Activated CD8-positive, alpha-beta memory T cell treated with anti-CD3 and anti-CD28 coated beads for 24 hours (primary cell): ENCODE measurements around the gene WDR18.
A peak's percentile ranks its signal among the peaks of the same experiment; 100 is the strongest.

Source experiments
- DNase-seq: peaks from one replicate; pipeline ENCODE4 v3.0.0-alpha.2; 2020

The WDR18 gene, protein sequence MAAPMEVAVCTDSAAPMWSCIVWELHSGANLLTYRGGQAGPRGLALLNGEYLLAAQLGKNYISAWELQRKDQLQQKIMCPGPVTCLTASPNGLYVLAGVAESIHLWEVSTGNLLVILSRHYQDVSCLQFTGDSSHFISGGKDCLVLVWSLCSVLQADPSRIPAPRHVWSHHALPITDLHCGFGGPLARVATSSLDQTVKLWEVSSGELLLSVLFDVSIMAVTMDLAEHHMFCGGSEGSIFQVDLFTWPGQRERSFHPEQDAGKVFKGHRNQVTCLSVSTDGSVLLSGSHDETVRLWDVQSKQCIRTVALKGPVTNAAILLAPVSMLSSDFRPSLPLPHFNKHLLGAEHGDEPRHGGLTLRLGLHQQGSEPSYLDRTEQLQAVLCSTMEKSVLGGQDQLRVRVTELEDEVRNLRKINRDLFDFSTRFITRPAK

DNA sequence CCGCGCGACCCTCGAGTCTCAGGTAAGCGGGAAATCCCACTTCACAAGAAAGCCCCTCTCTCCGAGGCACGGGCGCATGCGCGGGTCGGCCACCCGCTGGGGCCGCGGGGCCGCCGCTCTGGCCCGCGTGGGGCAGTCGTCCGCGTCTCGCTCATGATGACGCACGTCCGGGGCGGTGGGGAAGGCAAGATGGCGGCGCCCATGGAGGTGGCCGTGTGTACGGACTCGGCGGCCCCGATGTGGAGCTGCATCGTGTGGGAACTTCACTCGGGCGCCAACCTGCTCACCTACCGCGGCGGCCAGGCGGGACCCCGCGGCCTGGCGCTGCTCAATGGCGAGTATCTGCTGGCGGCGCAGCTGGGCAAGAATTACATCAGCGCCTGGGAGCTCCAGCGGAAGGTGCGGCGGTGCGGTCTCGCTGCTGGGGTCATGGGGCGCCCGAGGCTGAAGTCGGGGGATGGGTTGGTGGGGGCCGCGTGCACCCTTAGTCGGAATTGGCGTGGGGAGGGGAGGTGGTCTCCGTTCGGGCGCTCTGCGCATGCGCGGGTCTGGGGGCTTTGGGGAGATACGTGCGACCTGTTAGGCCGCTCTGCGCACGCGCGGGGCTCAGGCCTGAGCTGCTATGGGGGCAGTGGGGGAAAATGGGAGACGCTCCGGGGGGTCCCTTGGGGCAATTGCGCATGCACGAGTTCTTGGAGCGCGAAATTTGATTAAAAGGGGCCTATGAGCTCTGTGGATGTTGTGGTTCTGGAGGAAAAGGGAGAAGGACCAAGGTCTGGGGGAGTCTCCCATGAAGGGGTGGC is at the start of gene WDR18:
TSS of gene WDR18 (plus strand) at position 181 of the 803 bp plus-strand sequence. CDS start at position 190, 9 bp downstream.
- DNase-seq: peak; percentile 96

DNA sequence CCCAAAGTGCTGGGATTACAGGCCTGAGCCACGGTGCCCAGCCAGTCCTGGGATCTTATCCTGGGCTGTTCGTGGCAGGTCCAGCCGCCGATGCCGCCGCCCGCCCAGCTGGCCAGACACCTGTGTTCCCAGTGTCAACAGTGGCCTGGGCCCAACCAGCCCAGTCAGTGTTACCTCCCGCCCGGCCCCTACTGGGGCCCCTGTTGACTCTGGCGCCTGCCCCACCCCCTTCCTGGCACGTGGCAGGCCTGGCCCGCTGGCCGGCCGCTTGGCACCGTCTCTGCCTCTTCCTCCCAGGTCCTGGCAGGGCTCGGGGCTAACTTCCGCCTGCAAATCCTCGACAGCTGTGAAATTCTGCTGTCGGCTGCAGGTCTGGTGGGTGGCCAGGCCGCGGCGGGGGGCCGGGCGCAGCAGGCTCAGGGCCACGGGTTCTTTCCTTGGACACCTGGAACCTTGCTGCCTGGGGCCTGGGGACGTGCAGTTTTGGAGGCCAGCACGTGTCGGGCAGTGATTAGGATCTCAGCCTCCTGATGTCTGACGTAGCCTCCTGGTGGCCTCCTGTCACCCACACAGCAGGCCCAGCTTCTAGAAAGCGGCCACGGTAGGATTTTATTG is 49.2 kb upstream of the WDR18 start:
- no peak for DNase-seq

DNA sequence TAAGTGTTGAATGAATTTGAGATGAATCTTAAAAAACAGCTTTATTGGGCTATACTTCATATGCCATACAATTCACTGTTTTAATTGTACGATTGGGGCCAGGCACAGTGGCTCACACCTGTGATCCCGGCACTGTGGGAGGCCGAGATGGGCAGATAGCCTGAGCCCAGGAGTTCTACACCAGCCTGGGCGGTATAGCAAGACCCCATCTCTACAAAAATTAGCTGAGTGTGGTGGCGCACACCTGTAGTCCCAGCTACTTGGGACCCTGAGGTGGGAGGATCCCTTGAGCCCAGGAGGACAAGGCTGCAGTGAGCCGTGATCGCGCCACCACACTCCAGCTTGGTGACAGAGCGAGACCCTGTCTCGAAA is 48.0 kb upstream of the WDR18 start:
- no peak for DNase-seq

DNA sequence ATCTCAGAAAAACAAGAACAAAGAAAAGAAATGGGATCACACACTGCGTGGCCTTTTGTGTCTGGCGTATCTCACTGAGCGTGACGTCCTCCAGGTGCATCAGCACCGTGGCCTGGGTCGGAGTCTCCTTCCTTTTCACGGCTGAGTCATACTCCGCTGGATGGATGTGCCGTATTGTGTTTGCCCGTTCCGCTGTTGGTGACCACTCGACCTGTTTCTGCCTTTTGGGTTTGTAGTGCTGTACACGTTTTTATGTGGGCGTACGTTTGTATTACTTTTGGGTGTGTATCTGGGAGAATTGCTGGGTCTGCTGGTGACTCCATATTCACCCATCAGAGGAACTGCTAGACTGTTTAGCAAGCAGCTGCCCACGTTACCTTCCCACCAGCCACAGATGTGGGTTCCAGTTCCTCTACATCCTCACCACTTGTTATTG is 46.9 kb upstream of the WDR18 start:
- peak; percentile 71 for DNase-seq

DNA sequence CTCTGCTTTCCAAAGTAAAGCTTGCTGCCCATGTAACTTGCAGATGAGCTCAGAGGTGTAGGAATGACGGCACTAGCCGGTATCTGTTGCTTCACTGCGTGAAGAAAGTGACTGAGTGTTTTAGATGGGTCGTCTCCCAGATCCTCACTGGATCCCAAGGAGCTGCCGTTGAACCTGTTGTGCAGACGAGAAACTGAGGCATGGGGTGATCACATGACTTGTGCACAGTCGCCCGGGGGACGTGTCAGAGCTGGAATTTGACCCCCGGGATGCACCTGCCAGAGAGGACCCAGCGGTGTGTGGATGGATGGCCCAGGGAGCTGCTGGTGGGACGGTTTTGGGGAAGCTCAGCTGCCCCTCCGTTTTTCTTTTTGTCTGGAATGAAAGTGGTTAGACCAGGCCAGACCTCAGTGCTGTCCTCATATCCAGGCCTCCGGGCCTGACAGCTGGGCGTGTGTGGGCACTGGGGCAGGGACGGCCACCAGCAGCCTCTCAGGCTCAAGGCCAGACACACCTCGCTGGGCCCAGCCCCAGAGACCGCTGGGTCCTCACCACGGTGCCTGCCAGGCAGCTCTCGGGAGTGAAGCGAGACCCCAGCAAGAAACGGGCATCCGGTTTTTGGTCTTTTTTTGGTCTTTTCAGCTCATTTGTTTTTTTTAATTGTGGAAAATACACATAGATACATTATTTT is 45.8 kb upstream of the WDR18 start:
- no peak for DNase-seq

DNA sequence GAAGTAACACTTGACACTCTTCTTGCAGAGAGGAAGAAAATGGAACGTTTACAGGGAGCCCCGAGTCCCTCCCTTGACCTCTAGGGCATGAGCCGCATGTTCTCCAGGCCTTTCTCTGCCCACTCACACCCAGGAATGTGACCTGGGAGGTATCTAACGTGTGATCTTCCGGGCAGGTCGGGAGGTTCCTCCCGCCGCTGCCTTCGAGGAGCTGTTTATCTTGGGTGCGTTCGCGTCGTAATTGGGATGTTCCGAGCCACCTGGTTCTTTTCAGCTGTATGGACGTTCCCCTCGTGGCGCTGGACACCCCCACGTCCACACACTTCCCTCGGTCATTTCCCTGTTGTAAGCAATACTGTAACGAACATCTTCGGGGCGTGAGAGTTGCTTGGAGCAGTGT is 44.7 kb upstream of the WDR18 start:
- no peak for DNase-seq

DNA sequence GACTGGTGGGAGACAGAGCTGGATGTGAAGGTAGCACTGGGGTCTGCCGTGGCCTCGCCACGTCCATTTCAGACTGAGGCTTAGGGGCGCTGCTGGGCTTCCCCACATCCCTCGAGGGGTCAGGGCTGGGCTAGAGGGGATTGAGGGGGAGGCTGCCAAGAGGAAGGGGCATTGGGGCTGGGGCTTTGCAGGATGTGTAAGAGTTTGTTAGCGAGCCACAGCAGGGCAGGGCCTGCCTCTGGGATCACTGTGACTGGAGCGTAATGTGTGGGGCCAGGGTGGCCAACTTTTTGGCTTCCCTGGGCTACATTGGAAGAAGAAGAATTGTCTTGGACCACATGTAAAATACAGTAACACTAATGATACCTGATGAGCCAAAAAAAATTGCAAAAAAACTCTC is 44.2 kb upstream of the WDR18 start:
- DNase-seq: no peak

DNA sequence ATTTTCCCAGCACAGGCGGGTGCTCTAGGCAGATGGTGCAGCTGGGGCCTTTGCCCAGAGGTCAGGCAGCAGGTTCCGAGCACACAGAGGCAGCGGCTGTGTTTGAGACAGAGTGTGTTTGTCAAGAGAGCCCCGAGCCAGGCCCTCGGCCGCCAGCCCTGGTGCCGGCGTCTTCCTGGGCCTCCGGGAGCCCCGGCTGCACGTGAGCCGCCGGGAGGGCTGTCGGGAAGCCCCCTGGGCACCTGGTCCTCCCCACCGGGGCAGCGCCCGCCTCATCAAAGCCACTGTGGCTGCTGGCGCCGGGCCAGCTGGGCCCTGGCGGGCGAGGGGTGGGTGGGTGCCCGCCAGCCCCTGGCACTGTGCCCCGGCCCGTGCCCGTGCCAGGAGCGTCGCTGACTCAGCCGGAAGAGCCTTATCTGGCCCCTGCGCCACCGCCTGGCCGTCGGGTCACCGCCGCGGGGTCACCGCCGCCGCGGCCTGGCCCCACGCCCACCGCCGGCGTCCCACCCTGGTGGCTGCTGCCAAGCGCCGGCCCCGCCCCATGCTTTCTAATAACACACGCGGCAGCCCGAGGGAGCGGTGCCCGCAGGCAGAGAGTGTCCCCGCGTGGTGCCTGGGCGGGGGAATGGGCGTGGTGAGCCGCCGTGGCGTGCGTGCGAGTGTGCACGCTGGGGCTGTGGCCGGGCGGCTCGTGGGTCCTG is 43.4 kb upstream of the WDR18 start:
- DNase-seq: peak; percentile 82

DNA sequence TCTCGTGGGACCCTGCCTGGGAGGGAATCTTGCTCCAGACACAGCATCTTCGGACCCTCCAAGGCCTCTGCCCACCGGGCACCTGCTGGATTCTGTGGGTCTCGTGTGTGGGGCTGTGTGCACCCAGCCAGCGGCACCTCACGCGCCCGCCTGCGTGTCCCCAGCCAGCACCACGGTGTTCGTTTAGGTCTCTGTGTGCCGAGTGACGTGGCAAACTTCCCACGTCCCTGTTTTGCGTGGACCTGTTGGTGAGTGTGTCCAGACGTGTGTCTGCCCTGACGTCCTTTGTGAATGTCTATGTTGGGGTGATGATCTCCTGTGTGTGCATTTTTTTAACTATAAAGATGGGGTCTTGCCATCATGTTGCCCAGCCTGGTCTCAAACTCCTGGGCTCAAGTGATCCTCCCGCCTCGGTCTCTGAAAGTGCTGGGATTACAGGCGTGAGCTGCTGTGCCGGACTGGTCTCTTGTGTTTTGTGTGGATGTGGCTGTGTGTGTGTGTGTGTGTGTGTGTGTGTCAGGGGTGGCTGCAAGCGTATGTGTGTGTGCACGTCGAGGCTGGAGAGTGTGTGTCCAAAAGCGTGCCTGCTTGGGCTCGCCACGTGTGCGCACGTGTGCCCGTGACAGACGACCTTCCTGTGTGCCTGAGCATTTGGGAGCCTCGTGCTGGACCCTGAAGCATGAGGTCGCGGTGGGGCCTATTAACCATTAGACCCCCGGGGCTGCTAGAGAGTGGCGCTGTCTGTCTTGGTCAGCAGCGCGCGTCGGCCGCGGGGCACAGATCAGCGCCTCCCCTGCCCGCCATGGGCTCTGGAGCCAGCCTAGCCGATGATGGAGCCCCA is 42.6 kb upstream of the WDR18 start:
- no peak for DNase-seq

DNA sequence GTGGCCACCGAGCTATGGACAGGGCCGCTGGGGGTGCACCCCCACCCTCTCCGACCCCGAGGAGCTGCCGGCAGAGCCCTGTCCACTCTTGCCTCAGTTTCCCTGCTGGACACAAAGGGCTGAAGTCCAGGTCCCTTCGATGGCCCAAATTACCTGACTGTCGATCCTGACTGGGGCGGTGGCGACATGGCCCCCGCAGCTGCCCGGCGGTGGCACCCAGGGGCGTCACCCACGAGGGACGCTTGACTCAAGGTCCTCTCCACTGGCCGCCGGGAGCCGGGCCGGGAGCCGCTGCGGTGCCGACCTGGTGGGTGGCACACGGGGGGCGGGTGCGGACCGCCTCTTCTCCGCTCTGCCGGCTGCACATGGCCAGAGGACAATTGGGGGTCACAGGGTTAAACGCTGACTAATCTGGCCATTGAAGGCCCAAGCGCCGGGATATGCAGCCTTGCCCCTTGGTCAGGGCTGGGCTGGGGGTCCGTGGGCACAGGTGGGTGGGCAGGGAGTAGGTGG is 42.0 kb upstream of the WDR18 start:
- DNase-seq: no peak

DNA sequence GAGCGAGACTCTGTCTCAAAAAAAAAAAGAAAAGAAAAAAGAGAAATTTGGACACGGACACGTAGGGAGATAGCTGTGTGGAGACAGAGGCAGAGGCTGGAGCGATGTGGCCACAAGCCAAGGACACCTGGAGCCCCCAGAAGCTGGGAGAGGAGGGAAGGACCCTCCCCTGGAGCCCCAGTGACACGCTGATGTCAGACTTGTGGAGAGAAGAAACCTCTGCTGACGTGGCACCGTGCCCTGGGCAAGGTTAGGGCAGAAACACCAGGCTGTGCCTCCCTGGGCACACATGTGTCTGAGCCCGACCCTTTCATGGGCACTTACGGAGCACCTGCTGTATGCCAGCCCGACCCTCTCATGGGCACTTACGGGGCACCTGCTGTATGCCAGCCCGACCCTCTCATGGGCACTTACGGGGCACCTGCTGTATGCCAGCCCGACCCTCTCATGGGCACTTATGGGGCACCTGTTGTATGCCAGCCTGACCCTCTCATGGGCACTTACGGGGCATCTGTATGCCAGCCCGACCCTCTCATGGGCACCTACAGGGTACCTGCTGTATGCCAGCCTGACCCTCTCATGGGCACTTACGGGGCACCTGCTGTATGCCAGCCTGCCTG is 40.5 kb upstream of the WDR18 start:
- no peak for DNase-seq

DNA sequence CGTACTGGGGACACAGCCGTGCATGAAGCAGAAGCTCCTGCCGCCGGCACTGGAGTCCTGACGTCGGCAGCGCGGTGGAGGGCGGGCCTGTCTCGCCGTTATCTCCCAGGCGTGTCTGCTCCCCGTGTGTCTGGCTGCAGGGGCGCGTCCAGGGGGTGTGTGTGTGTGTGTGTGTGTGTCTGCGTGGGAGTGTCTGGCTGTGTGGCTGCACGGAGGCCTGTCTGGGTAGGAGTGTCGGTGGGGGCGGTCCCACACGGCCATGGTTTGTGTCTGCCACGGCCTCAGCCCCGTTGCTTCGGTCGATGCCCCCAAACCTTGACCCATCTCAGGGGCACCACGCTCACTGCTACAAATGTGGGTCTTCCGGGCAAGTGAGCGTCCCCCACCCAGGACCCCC is 40.0 kb upstream of the WDR18 start:
- DNase-seq: no peak

DNA sequence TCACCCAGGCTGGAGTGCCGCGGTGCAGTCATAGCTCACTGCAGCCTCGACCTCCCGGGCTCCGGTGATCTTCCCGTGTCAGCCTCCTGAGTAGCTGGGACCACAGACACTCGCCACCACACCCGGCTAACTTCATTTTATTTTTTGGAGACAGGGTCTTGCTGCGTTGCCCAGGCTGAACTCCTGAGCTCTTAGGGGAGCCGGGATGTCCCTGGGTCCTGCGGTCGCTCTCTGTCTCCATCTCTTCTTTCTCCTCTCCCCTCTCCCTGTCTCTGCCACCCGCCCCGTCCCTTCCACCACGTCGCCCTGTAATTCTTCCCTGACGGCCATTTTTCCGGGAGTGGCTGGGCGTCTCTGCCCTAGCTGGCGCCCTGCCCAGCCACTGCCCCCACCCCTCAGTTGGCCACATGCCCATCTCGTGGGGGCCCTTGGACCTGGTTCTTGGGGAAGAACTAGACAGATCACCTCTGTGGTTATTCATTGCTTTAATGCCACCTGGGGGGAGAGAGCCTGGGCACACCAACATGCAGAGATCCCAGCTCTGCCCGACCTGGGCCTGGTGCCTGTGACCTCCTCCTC is 39.4 kb upstream of the WDR18 start:
- DNase-seq: no peak

DNA sequence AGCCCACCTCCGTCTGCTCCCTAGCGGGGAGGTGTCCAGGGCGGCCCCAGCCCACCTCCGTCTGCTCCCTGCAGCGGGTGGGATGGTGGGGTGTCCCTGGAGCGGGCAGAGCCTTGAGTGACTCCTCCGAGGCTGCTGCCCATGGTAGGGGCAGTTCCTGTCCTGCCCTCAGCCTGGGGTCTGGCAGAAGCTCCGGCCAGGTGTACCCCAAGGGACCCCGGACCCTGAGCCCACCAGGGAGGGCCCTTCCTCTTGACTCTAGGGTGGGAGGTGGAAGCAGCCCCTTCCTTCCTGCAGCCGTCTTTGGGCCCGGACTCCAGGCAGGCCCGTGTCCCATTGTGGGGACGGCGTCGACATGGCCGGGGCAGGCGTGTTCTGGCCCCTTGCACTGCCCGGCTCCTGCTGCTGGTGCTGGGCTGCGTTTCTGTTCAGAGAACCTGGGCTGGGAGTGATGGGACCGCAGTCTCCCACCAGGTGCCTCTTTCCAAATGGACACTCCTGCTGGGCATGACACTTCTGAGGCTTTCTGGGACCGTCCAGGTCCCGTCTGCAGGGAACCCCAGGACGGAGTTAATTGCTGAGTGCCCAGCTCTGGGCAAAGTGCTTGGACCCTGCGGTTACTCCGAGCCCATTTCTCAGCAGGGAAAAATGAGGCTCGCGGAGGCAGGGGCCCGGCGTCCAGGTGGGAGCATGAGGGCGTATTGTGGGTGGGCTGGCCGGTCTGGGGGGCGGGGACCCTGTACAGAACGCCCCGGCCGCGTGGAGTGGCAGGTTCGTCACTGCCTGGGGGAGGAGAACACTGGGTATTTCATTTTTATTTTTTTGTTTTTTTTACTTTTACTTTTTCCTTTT is 38.5 kb upstream of the WDR18 start:
- no peak for DNase-seq

DNA sequence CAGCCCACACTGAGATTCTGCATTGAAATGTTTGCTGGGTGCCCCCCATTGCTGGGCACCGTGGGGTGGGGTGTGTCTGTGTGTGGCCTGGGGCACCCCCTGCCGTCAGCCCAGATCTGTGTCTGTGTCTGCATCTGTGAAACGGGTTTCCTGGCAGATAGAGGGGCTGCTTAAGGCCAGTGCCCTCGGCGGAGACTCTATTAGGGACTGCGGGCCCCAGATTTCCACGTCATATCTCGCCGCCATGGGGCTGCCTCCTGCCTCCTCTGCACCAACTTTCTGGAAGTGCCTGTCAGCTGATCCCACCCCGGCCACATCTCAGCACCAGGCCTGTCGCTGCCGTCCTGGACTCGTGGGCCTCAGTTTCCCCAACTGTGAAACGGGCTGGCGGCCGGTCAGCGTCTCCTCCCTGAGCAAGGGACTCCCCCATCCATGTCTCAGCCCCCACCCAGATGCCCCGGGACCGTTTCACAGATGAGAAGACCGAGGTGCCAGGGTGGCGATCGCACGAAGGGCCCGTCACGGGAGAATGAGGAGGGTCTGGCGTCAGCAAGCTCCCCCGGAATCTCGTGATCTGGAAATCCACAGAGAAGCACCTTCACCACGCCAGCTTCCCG is 36.9 kb upstream of the WDR18 start:
- DNase-seq: no peak

DNA sequence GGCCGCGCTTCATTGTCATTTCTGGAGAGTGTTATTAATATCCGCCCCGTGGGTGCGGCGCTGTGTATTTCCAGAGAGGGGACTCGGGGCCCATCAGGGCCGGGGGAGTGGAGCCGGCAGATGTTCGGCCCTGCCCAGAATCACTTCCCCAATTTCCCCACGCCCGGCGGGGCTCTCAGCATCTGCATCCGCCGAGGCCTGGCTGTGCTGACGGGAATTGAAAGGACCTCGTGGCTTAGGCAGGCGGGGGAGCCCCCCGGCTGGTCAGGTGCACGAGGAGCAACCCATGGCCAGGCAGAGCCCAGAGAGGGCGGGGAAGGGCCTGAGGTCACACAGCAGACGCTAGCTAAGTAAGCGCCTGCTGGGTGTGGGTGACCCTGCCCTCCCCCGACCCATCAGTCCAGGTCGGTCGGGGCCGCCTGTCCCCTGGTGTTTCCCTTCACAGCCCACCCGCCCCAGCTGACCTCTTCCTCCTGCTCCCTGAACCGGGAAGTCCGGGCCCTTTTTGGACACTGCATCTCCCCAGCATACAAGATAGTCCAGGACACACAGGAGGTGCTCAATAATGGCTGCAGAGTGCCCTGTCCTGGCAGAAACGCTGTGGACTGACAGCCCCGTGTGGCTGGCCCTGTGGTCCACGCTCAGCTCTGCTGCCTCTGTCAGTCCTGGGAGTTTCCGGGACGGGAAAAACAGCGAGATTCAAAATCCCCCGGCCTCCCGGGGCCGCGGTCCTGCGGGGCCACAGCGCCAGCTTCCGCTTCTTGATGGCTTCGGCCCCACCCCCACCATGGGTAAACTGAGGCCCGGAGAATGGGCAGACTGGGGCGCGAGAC is 36.2 kb upstream of the WDR18 start:
- no peak for DNase-seq

DNA sequence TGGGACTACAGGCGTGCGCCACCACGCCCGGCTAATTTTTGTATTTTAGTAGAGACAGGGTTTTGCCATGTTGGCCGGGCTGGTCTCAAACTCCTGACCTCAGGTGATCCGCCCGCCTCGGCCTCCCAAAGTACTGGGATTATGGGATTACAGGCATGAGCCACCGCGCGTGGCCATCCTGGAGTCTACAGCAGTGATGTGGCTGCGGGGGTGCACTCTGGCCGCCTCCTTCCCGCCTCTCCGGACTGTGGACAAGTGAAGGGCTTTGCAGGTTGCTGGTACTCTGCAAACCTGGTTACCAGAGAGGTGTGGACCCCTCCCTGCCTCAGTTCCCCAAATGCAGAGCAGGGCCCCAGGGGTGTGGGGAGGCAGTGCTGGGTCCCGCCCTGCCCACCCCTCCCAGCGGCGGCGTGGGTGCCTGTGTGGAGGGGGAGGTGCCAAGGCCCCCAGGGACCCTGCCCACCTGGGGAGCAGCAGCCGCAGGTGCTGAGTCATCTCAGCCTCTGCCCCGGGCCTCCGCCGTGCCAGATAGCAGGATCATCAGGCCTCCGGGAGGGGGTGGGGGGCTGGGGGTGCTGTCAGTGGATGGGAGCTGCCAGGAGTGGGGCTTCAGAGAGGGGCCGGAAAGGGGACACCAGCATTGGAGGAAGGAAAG is 35.2 kb upstream of the WDR18 start:
- no peak for DNase-seq
